Stimulated activated CD8-positive, alpha-beta memory T cell treated with anti-CD3 and anti-CD28 coated beads, Interleukin-7, amount 100 ng/mL, for 4 hours (primary cell): Measurements from ENCODE around the gene ELMOD1.

Source experiments
- DNase-seq, 2 donors: peaks; one replicate each; pipeline ENCODE4 v3.0.0-alpha.2; 2020; ENCODE audit warnings: low read depth in 2 of 2

The ELMOD1 gene

GRCh38 chr11:107583629-107584195 is 7.2 kb upstream of the ELMOD1 start:
- DNase-seq, result no peak

DNA sequence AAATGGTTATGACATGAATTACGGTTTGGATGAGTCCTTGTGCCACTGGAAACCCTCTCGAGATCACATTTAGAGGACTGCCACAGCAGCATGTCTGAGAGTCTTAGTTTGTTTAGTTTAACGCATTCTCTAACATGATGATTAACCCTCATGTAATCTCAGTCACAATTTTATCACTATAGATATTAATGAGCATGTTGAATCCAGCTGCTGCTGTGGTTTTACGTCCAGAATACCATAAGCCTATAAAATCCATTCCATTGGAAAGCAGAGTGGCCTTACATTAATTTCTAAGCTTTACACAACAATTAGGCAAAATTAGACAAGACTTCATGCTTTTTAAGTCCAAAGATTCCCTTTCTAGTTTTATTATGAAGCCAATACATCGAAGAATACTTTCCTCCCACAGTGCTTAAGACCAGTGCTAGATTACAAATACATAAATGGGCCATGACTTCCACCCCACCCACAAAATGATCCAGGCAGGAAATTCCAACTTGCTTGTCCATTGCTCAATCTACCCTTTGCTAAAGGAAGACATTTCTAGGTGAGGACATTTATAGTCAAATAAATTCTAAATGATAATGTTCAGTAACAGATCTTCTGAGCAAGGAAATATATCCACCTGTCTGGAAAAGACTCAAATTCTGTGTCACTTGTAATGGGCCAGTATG is 3.5 kb upstream of the ELMOD1 start:
- DNase-seq, result no peak

GRCh38 chr11:107591378-107592230 is 657 bp downstream of the ELMOD1 start:
- peak in 1 of 2 donors; percentile 24 for DNase-seq

DNA sequence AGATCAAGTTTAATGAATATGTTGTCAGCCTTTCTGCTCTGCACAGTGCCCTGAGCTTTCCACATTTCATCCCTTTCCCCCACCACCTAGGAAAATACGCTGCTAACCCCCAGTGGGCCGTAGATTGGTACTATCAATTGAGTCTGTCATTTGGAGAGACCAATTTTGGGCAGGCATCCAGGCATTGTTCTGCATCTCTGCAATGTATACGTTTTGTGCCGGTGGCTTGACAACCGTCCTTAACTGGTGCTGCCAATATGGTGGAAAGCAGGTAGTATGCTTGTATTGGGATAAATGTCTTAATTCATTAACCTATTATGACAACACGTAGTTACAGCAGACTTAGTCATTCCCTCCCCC is 1.3 kb downstream of the ELMOD1 start:
- no peak for DNase-seq

DNA sequence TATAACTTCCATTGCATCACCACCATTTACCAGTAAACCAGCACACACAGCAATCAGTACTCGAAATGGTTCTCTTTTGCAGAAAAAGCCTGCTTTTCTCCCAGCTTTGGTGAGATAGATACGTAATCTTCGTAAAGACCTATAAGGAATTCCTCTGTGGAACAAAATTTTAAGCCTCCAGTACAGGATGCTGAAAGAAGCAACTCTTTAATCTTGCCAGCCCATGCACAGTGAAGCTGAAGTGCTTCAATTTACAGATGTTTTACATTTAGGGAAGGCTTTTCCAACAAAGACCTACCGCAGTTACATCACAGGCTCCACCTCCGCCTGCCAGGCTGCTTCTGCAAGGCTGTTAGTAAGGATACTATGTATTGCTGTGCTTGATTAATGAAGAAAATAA is 1.9 kb downstream of the ELMOD1 start:
- no peak for DNase-seq

DNA sequence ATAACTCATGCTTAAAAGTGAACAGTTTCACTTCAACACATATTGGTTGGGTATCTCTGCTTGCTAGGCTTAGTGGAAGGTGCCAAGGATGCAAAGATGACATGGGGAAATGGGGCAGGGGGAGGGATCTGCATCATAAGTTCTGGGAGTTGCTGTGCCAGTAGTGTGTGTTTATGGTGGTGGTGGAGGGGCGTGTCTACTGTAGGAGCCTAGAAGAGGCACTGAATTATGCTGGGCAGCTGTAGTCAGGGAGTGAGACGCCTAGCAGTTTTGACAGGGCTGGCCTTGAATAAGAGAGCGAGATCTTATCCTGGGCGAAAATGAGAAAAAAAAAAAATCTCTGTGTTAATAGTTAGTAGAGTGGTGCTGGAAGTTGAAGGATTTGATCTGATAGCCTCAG is 3.0 kb downstream of the ELMOD1 start:
- no peak for DNase-seq

GRCh38 chr11:107594736-107595135 is 3.8 kb downstream of the ELMOD1 start:
- no peak for DNase-seq

DNA sequence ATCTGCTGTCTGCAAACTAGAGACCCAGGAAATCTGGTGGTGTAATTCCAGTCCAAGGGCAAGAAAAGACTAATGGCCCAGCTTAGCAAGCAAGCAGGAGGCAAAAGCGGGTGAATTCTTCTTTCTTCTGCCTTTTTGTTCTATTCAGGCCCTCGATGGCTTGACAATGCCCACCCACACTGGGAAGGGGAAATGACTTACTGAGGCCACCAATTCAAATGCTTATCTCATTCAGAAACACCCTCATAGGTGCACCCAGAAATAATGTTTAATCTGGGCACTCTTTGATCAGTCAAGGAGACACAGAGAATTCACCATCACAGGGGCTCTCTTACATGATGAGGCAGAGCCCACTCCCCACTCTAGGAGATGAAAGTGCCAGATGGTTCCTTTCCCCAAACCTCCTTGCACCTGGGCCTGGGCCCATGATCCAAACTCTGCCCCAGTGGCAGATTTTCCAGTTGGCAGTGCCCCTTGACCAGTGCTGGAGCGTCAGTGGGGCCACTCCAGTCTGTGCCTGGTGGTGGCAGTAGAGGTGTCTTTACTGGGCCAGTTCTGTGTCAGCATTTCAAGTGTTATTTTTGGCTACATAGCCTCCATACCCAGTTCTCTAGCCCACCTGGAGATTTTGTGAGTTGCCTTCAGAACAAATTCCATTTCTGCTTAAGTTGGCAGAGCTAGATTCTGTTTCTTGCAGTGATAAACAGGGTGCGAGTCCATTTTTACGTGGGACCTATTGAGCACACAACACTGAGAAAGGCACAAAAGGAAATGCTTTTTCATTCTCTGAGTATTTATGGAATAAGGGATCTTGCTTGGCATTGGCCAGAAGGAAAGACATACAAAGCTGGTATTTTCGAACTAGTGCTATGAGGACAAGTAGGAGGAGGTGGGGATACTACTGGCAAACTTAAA is 7.5 kb downstream of the ELMOD1 start:
- no peak for DNase-seq

DNA sequence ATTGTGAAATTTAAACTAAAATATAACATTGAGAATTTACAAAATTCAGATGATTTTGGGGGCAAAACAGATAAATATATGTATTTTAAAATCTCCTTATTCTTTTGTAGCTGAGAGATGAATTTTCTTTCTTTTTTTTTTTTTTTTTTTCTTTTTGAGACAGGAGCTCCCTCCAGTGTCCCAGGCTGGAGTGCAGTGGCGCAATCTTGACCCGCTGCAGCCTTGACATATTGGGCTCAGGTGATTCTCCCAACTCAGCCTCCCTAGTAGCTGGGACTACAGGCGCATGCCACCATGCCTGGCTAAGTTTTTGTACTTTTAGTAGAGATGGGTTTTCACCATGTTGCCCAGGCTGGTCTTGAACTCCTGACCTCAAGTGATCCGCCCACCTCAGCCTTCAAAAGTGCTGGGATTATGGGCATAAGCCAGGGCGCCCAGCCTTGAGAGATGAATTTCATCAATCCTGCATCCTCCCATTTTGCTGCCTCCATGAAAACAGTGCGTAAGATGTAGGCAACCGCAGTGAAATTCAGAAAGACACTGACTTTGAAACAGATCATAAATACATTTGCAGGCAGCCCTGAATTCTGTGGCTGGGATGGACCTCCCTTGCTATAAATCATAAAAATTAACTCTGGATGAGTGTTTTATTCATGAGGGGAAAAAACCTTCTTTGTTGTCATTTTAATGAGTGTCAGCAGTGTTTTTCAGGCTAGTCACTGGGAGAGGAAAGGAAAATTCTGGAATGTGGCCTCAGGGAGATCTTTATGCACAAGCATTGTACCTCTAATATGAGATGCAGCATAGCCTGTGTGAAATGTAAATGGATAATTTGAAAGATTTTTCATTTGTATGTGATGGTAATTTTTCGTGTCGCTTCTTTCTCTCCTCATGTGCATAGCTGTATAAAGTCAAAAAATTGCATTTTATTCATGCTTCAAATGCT is 14.4 kb downstream of the ELMOD1 start:
- DNase-seq, result no peak

DNA sequence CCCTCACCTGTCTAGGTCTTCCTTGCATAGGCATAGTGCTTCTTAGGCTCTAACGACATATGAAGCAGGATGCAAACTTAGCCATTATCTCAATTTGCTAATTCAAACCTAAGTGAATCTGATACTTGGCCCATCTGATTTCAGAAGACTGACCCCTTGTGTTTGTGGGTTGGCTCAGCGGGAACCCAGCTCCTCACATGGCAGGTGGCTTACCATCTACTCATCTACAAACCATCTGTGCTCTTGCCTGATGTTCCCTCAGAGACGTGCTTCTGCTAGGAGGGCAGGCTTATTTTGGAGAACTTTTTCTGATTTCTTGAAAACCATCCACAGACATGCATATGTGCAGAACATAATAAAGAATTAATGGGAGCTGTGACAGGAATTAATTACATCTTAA is 15.2 kb downstream of the ELMOD1 start:
- DNase-seq, result no peak

- no peak for DNase-seq
Observed at GRCh38 chr11:107608809-107609208, 17.9 kb downstream of the ELMOD1 start.

- no peak for DNase-seq
Observed at GRCh38 chr11:107609400-107610218, 18.7 kb downstream of the ELMOD1 start.

- no peak for DNase-seq
Observed at GRCh38 chr11:107612445-107612844, 21.5 kb downstream of the ELMOD1 start.

DNA sequence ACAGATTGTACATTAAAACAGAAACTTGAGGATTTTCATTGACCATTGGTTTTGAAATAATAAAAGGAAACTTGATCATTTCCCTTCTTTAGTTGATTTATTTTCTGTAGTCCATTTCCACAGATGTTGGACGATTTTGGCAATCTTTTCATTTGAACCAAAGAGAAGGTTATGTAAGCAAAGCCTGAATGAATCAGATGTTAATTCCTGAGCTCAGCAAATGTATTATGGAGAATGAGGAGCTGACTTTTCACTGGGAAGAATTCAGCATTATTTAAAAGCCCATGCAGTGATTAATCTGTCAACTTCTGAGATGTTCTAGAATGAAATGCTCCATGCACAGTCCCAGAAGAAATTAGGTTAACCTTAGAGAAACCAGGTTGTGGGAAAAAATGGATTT is 29.0 kb downstream of the ELMOD1 start:
- DNase-seq, result no peak

DNA sequence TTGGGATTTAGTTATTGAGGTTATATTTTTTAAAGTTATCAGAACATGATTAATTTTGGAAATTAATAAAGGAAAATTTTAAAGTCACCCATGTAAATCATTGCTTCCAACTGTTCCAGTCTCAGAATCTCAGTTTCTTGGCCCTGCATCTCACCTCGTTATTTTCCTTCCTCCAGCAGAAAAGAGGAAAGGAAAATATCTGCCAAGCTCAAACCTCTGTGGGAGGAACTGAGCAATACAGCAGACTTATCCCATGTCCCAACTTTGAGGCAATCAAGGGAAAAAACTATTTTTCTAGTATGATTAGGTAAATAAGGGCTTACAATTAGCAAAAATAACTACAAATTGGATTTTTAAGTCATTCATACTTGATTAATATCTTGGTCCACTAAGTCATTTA is 30.1 kb downstream of the ELMOD1 start:
- DNase-seq, result no peak

DNA sequence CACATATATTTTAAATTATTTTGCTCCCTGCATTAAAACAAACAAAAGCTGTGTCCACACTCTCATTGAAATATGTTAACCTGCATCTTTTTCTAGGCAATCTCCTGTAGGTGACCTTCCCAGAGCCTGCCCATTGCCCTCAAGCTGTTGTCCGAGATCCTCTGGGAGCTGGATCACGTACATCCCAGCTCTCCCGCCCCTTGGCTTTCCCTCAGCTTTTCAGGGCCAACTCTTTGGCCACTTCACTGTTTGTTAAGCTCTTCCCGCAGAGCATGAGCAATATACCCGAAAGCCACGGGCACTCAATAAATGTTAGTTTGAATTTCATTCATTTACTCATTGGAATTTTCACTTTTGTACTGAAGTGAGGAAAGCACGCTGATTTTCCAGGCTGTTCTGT is 32.2 kb downstream of the ELMOD1 start:
- no peak for DNase-seq

DNA sequence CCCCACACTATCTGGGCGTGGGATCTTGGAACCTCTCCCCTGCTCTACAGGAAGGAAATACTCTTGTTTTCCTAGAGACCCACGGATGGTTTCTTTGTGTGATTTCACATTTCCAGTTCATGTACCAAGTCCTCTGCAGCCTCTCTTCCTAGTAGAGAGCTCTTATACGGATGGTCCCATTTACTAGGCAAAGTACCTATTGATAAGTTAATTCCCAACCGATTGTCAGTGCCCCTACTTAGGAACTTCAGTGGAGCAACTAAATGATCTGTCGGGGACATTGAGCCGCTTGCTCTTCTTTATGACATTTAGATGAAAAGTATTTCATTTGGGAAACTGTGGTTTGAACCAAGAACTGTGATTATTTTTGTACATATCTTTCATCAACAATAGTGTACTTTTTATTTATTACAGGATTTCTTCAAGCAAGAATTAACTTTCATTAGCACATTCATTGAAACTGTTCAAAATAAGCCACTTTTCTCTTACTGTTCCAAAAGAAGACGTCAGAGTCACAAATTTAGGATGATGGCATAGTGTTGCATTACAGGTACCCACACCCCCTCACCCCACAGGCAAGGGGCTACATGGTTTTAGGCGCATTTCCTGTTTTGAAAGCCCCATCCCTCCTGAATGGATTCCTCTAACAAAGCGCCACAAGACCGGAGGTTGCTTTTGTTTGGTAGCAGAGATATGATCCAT is 34.2 kb downstream of the ELMOD1 start:
- DNase-seq, result no peak

DNA sequence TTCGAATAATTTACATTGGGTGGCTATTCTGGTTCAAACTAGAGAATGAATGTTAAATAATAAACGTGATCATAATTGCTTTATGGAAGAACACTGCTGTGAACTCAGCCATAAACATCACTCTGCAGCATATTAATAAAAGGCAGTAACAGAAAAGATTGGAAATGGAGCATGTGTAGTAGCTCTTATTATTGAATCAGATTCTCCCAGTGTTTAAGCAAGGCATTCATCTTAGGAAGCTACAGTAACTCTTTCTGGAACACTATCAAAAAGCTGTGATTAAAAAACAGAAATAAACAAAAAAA is 34.7 kb downstream of the ELMOD1 start:
- DNase-seq, result no peak

- DNase-seq, result no peak
Observed at GRCh38 chr11:107631043-107631442, 40.1 kb downstream of the ELMOD1 start.

DNA sequence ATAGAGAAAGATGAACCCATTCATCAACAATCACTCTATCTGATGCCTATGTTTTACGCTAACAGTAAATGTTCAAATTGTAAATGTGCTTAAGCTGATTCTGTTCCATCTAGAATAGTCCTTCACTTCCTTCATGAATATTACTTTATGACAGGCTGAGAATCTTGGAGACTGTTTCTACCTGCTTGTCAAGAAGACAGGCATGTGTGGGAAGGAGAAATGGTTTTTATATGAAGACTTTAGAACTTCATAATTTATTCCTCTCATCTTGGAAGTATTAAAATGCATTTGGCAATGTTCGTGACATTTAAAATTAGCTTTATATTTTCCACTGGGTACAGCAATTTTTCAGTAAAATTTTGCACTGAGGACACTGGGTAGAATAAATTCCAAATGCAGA is 41.0 kb downstream of the ELMOD1 start:
- no peak for DNase-seq
